HG03520 (cell line): Measurements from ENCODE around the gene PLXND1.
"Not testable (repeated sequence)": the region's sequence is repeated elsewhere in the genome, so short reads cannot be mapped to it uniquely, and the experiment has no call there.

Experiments used
- ATAC-seq: cut with Tn5 transposase; IDR thresholded peaks from one replicate; pipeline ENCODE4 v1.9.1; 2021; ENCODE audit warnings: mild to moderate bottlenecking, moderate library complexity; ENCODE audit not compliant: unreplicated experiment

PLXND1 gene, protein sequence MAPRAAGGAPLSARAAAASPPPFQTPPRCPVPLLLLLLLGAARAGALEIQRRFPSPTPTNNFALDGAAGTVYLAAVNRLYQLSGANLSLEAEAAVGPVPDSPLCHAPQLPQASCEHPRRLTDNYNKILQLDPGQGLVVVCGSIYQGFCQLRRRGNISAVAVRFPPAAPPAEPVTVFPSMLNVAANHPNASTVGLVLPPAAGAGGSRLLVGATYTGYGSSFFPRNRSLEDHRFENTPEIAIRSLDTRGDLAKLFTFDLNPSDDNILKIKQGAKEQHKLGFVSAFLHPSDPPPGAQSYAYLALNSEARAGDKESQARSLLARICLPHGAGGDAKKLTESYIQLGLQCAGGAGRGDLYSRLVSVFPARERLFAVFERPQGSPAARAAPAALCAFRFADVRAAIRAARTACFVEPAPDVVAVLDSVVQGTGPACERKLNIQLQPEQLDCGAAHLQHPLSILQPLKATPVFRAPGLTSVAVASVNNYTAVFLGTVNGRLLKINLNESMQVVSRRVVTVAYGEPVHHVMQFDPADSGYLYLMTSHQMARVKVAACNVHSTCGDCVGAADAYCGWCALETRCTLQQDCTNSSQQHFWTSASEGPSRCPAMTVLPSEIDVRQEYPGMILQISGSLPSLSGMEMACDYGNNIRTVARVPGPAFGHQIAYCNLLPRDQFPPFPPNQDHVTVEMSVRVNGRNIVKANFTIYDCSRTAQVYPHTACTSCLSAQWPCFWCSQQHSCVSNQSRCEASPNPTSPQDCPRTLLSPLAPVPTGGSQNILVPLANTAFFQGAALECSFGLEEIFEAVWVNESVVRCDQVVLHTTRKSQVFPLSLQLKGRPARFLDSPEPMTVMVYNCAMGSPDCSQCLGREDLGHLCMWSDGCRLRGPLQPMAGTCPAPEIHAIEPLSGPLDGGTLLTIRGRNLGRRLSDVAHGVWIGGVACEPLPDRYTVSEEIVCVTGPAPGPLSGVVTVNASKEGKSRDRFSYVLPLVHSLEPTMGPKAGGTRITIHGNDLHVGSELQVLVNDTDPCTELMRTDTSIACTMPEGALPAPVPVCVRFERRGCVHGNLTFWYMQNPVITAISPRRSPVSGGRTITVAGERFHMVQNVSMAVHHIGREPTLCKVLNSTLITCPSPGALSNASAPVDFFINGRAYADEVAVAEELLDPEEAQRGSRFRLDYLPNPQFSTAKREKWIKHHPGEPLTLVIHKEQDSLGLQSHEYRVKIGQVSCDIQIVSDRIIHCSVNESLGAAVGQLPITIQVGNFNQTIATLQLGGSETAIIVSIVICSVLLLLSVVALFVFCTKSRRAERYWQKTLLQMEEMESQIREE (N-terminal part only)

GRCh38 chr3:129606636-129607390 is at the start of gene PLXND1:
Gene PLXND1 (minus strand): TSS chr3:129606676. CDS start chr3:129606639, 37 bp downstream.
- no peak for ATAC-seq

GRCh38 chr3:129655291-129655700 is 48.8 kb upstream of the PLXND1 start:
- no peak for ATAC-seq

- no peak for ATAC-seq
These were observed 47.7 kb upstream of the PLXND1 start for GRCh38 chr3:129654131-129654530.

DNA sequence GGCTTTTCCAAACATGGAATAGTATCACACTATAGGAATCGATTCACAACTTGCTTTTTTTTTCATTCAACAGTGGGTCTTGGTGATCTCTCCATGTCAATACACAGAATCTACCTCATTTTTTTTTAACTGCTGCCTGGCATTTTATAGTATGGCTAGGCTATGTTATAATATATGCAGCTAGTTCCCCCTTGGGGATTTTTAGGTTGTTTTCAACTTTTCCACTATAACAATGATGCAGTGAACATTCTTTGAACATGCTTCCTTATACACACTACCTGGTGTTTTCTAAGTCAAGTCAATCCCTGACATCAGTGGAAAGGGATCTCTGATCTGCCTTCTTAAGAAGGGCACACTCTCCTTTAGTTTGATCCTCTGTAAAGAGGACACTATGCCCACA is 46.5 kb upstream of the PLXND1 start:
- no peak for ATAC-seq

DNA sequence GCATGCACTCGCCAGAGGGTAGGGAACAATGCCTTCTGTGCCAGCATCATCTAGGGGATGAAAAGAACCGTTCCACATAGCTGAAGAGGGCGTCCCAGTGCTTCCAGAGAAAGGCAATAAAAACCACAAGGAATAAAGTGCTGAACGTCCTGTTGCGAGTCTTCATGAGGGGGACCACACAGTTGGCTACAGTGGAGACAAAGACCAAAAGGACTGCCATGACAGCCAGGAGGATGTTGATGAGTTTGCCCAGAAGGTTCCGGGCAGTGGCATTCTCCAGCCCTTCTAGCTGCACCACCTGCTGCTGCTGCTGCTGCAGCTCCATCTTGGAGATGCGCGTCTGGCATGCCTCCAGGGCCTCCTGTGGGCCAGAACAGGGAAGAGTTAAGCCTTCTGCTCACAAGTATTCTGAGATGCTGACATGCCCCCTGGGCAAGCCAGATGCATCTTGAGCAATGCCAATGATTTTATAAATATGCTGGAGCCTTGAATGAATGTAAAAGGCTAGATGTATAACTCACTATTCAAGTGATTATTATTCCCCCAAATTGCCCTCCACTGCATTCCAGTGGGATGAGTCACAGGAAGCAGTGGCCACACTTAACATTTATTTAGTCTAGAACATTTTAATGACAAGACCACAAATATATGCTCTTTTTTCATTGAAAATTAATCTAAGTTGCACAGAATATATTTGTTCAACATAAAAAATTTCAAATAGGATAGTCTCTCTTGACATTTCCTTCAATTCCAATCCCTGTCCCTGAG is 45.1 kb upstream of the PLXND1 start:
- no peak for ATAC-seq

DNA sequence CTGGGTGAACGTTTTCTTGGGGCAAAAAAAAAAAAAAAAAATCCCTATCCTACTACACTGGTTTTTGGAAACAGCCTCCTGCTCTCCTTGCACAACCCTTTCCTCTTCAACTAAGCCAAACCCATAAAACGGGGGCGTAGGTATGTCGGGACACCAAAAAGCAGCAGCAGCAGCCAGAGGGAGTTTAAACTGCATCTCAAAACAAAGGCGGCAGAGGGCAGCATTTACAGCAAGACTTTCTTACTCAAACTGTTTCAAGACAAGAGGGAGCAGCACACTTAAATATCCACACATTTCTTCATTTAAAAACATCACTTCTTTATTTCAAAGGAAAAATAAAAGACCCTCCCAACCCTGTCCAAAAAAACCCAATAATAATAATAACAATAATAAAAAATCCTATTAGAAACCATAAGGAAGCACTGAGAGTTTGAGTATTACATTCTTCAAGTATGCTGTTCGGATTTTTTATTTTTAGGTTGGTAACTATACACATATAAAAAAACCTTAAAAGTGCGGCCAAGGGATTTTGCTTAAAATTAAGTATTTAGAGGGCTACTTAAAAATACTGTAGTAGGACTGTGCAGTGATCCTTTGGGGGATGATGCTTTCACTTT is 43.9 kb upstream of the PLXND1 start:
- no peak for ATAC-seq

DNA sequence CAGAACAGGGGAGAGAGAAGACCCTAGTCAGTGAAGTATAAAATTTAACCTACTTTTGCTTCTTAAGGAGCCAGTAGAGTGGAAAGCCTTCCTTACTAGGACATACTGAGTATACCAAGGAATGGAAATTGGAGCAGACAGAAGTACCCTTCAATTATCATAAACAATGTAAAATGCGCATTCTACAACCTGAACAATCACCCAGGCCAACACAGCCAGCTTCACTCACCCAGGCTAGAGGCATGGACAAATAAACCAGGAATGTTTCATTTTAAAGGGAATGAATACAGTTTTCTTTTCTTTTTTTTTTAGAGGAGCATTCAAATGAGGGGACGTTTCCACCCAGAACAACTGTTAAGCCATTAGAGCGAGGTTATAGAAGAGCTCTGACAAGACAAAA is 41.9 kb upstream of the PLXND1 start:
- ATAC-seq = no peak

GRCh38 chr3:129645286-129645685 is 38.8 kb upstream of the PLXND1 start:
- ATAC-seq = no peak

DNA sequence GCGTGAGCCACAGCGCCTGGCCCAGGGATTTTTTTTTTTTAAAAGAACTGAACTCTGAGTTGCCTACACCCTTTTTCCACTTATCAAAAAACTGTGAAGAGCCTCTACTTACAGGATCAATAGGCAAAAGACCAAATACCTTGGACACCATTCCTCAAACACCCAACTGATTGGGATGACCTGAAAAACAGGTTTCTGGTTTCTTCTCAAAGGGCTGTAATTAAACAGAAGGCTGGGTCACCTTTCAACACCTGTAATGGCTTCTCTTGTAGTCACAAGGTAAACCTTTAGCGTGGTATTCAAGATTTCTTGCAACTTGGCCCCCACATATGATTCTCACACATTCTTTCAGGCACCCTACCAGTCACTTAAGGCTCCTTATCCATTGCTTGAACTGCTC is 38.4 kb upstream of the PLXND1 start:
- no peak for ATAC-seq

DNA sequence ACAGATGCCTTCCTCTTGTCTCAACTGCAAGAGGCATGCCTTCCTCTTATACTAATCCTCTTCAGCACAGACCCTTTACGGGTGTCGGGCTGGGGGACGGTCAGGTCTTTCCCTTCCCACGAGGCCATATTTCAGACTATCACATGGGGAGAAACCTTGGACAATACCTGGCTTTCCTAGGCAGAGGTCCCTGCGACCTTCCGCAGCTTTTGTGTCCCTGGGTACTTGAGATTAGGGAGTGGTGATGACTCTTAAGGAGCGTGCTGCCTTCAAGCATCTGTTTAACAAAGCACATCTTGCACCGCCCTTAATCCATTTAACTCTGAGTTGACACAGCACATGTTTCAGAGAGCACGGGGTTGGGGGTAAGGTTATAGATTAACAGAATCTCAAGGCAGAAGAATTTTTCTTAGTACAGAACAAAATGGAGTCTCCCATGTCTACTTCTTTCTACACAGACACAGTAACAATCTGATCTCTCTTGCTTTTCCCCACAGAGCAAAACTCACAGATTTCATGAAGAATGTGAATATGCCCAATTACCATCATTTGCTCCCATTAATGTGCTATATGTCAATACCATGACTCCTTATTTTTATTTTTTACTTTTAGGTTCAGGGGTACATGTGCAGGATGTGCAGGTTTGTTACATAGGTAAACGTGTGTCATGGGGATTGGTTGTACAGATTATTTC is 35.2 kb upstream of the PLXND1 start:
- not testable (repeated sequence) for ATAC-seq

DNA sequence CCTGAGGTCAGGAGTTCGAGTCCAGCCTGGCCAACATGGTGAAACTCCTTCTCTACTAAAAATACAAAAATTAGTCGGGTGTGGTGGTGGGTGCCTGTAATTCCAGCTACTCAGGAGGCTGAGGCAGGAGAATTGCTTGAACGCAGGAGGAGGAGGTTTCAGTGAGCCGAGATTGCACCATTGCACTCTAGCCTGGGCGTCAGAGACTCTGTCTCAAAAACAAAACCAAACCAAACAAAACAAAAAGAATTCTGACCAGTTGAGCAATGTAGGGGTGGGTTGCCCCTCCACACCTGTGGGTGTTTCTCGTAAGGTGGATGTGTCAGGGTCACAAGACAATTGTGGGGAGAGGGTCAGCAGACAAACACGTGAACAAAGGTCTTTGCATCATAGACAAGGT is 34.5 kb upstream of the PLXND1 start:
- not testable (repeated sequence) for ATAC-seq

DNA sequence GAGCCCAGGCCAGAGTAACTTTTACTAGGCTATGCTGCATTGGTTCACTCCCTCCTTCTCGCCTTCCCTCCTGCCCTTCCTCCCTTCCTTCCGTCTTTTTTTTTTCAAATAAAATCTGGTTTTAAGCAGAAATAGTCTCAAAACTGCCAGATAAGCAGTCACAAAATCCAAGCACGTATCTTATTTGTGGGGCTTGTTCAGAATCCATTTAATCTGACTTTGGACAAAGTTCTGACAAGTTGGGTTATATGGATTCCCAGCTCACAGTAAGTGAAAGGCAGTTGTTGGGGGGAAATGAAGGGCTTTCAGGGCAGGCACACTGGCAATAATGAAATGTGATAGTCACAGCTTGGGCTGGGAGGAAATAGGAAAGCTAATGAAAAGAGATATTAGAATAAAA is 32.0 kb upstream of the PLXND1 start:
- ATAC-seq = no peak

DNA sequence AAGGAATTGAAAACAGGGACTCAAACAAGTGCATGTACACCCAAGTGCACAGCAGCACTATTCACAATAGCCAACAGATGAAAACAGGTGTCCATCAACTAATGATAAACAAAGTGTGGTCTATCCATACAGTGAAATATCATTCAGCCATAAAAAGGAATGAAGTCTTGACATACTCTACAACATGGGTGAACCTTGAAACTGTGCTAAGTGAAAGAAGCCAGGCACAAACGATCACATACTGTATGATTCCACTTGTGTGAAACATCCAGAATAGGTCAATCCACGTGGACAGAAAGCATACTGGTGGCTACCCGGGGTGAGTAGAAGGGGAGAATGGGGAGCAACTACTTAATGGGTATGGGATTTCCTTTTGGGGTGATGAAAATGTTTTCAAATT is 29.6 kb upstream of the PLXND1 start:
- no peak for ATAC-seq

DNA sequence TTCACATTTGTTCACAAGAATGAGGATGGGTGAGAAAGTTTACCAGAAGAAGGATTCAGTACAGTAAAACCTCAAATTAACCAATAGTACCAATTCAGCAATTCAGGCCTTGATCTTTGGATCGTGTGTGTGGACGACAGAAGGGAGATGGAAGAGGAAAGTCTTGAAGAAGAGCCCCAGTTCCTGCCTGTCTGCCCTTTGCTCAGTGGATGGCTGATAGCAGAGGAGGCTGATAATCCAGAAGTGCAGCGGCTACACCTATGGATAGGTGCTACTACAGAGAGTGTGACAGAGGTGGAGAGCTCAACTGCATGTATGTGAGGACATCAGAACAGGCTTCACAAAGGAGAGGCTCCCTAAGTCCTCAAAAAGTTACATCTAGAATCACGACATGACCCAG is 29.2 kb upstream of the PLXND1 start:
- no peak for ATAC-seq

GRCh38 chr3:129633751-129634481 is 27.4 kb upstream of the PLXND1 start:
- ATAC-seq = no peak

DNA sequence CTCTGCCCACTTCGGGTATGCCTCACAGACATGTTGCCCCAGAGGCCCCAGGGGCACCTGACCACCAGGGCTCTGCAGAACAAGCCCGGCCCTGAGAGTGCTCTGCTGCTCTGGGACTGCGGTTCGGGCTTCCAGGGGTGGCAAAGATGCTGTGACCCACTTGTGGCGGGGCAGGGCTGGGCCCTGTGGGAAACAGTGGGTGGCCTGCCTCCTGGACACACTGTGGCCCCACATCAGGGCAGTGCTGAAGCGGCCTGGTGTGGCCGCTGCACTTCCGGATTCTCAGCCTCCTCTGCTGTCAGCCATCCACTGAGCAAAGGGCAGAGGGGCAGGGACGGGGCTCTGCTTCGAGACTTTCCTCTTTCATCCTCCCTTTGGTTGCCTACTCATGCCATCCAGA is 26.5 kb upstream of the PLXND1 start:
- no peak for ATAC-seq

DNA sequence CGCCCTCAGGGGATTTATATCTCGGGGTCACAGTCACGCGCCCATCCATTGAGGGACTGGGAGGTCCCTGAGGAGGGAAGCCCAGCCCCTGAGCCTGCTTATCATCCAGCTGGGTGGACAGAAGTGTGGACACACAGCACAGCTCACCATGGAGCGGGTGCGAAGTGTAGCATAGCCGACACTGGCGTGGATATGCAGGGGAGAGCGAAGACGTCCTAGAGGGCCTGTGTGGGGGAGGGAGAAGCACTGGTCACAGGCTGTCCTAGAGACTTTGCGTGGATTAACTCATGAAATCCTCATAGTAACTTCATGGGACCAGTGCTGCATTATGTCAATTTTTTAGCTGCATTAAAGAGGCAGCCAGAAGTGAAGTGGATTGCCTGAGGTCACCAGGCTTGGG is 26.1 kb upstream of the PLXND1 start:
- ATAC-seq = no peak

GRCh38 chr3:129632056-129632455 is 25.6 kb upstream of the PLXND1 start:
- no peak for ATAC-seq
